Subcutaneous abdominal adipose tissue (tissue), 5 donors: ENCODE data around the gene FHOD3.

Experiments used
- H3K27ac ChIP-seq: one replicate; pipeline ENCODE4 v1.7.0; 2013; ENCODE audit warnings: low read depth, mild to moderate bottlenecking, inconsistent platforms, low read length, moderate library complexity
- H3K27me3 ChIP-seq, 5 donors: one replicate each; pipeline ENCODE4 v1.7.0; 2013; ENCODE audit warnings: low read length in 5 of 5, inconsistent platforms in 1 of 5; ENCODE audit not compliant: control insufficient read depth in 5 of 5, insufficient read depth in 4 of 5
- H3K36me3 ChIP-seq, 5 donors: one replicate each; pipeline ENCODE4 v1.7.0; 2013; ENCODE audit warnings: low read length in 5 of 5; ENCODE audit not compliant: control insufficient read depth in 5 of 5, insufficient read depth in 5 of 5
- H3K4me1 ChIP-seq, 5 donors: one replicate each; pipeline ENCODE4 v1.7.0; 2013; ENCODE audit warnings: low read length in 5 of 5, mild to moderate bottlenecking in 3 of 5, moderate library complexity in 1 of 5; ENCODE audit not compliant: control insufficient read depth in 5 of 5, insufficient read depth in 5 of 5
- H3K4me3 ChIP-seq, 5 donors: one replicate each; pipeline ENCODE4 v1.7.0; 2013; ENCODE audit warnings: low read length in 5 of 5, low read depth in 1 of 5
- H3K9ac ChIP-seq, 5 donors: one replicate each; pipeline ENCODE4 v1.7.0; 2013; ENCODE audit warnings: low read length in 5 of 5, mild to moderate bottlenecking in 4 of 5, moderate library complexity in 3 of 5
- H3K9me3 ChIP-seq, 5 donors: one replicate each; pipeline ENCODE4 v1.7.0; 2013; ENCODE audit warnings: low read length in 5 of 5; ENCODE audit not compliant: control insufficient read depth in 5 of 5
- donor health status: healthy.
- donor health status: healthy.
- donor health status: healthy.
- donor health status: healthy.
- donor health status: healthy.

Gene FHOD3

GRCh38 chr18:36580874-36581750 lies 283.6 kb downstream of the FHOD3 start:
- Histone ChIP-seq H3K4me3 (no peak overlapping the region), H3K27ac (peak overlapping the region; percentile 37), H3K4me1 (peaks cover 2 to 15% (median 6%) of the 10 kb centered on the region in 5 donors), H3K36me3 (no peaks in the 10 kb centered on the region), H3K9me3 (no peaks in the 10 kb centered on the region), H3K9ac (no peak overlapping the region), H3K27me3 (no peaks in the 10 kb centered on the region)

- Histone ChIP-seq H3K4me3 (no peak overlapping the region), H3K4me1 (peaks cover 2 to 15% (median 6%) of the 10 kb centered on the region in 5 donors), H3K9ac (no peak overlapping the region), H3K27ac (no peak overlapping the region), H3K9me3 (no peaks in the 10 kb centered on the region), H3K27me3 (no peaks in the 10 kb centered on the region), H3K36me3 (no peaks in the 10 kb centered on the region)
These were observed 285.7 kb downstream of the FHOD3 start for GRCh38 chr18:36582988-36583745.

DNA sequence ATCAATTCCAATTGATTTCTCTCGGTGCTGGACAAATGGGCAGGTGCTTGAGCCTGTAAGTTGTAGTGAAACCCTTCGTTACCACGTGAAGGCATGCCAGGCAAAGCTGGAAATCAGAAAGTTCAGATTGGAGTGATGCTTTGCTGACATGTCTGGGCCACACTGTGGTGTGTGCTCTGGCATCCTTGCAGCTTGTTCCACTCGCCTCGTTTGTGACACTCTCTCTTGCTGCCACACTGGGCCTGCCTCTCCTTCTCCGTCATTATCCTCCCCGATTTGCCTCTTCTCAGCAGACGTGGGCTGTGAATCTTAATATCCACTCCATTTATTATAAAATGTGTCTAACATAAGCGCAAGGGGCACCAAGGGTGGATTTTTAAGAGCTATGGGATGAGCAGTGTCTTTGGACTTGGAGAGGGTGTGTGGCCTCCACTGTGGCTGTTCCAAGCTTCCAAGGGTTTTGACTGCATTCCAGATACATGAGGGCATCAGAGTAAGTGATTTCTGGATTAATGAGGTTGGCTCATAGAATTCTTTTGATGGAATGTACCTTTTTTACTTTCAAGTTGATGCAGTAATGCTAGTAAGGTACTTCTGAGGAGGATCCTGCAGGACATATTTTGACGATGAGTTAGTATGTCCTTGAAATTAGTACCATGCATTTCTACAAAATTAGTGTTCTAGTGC lies 292.5 kb downstream of the FHOD3 start:
- Histone ChIP-seq H3K36me3 (no peaks in the 10 kb centered on the region), H3K27ac (no peak overlapping the region), H3K4me3 (no peak overlapping the region), H3K9ac (no peak overlapping the region), H3K9me3 (no peaks in the 10 kb centered on the region), H3K27me3 (no peaks in the 10 kb centered on the region), H3K4me1 (no peaks in the 10 kb centered on the region)

GRCh38 chr18:36590621-36591580 lies 293.4 kb downstream of the FHOD3 start:
- Histone ChIP-seq H3K4me3 (no peak overlapping the region), H3K27me3 (no peaks in the 10 kb centered on the region), H3K9me3 (no peaks in the 10 kb centered on the region), H3K4me1 (no peaks in the 10 kb centered on the region), H3K27ac (no peak overlapping the region), H3K36me3 (no peaks in the 10 kb centered on the region), H3K9ac (no peak overlapping the region)

- H3K27ac ChIP-seq = no peak overlapping the region
- H3K4me3 ChIP-seq = no peak overlapping the region
These were observed 294.8 kb downstream of the FHOD3 start for GRCh38 chr18:36592282-36592681.

DNA sequence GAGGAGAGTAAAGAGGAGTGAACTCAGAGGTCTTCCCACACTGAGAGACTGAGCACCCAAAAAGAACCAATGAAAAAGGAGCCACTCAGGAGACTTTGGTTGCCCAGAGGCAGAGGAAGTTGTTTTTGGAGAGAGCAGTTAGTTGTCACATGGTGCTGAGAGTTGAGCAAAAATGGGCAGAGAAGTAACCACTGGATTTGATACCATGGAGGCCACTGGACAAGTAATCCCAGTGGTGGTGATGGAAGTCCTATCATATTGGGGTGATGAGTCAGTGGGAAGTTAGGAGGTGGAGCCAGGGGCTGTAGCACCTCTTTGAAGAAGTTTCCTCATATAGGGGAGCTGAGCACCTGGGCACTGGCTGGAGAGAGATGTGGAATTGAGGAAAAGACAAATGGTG lies 295.5 kb downstream of the FHOD3 start:
- no peaks in the 10 kb centered on the region for H3K36me3 ChIP-seq
- no peaks in the 10 kb centered on the region for H3K4me1 ChIP-seq
- no peak overlapping the region for H3K9ac ChIP-seq
- no peaks in the 10 kb centered on the region for H3K9me3 ChIP-seq
- no peak overlapping the region for H3K27ac ChIP-seq
- no peak overlapping the region for H3K4me3 ChIP-seq
- no peaks in the 10 kb centered on the region for H3K27me3 ChIP-seq

More at GRCh38 chr18:36592282-36592681, 294.8 kb downstream of the FHOD3 start:
- no peaks in the 10 kb centered on the region for H3K36me3 ChIP-seq
- H3K9me3 ChIP-seq = no peaks in the 10 kb centered on the region
- H3K9ac ChIP-seq = no peak overlapping the region
- no peaks in the 10 kb centered on the region for H3K4me1 ChIP-seq
- H3K27me3 ChIP-seq = no peaks in the 10 kb centered on the region

- Histone ChIP-seq H3K9ac (no peak overlapping the region), H3K36me3 (no peaks in the 10 kb centered on the region), H3K9me3 (no peaks in the 10 kb centered on the region), H3K4me1 (no peaks in the 10 kb centered on the region), H3K27me3 (no peaks in the 10 kb centered on the region), H3K27ac (no peak overlapping the region), H3K4me3 (no peak overlapping the region)
These were observed 296.1 kb downstream of the FHOD3 start for GRCh38 chr18:36593641-36594040.

DNA sequence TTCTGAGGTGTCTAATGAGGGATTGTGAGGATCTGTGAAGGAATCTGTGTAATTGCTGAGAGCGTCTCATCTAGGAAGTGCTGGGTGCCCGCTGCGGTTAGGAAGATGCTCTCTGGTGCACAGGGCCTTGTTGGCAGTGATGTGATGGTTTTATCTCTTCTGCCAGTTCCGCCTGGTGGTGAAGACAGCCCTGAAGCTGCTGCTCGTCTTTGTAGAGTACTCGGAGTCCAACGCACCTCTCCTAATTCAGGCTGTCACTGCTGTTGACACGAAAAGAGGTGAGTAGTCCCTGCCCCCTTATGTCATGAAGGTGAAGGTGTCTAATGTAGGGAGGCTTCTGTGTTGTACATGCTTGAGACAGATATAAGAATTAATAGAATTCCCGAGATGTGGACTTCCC lies 297.1 kb downstream of the FHOD3 start:
- no peaks in the 10 kb centered on the region for H3K27me3 ChIP-seq
- no peaks in the 10 kb centered on the region for H3K9me3 ChIP-seq
- no peaks in the 10 kb centered on the region for H3K36me3 ChIP-seq
- H3K4me1 ChIP-seq = no peaks in the 10 kb centered on the region
- no peak overlapping the region for H3K9ac ChIP-seq
- H3K27ac ChIP-seq = no peak overlapping the region
- no peak overlapping the region for H3K4me3 ChIP-seq

- Histone ChIP-seq H3K27ac (no peak overlapping the region), H3K9me3 (no peaks in the 10 kb centered on the region), H3K9ac (no peak overlapping the region), H3K27me3 (no peaks in the 10 kb centered on the region), H3K36me3 (no peaks in the 10 kb centered on the region), H3K4me1 (no peaks in the 10 kb centered on the region), H3K4me3 (no peak overlapping the region)
These were observed 297.7 kb downstream of the FHOD3 start for GRCh38 chr18:36595046-36595817.
